ENCODE measurements around the gene SLC22A17. TPM values are rescaled to one million over a fixed set of nuclear protein-coding genes. Genes with fewer than 3 reads are reported as not detected.

SLC22A17 gene
- total RNA-seq, 1 donor from 2014 or later: 5.0 TPM

GRCh38 chr14:23365732-23366425, 13.2 kb upstream of the SLC22A17 start:
- Mint-ChIP-seq H3K36me3 (ENCODE audit: low read depth) (no peaks in the 10 kb centered on the region), H3K4me3 (no peak overlapping the region), H3K9me3 (no peaks in the 10 kb centered on the region), H3K4me1 (ENCODE audit: low read depth) (no peaks in the 10 kb centered on the region), H3K27me3 (ENCODE audit: insufficient read depth) (peaks cover 31% of the 10 kb centered on the region), H3K27ac (no peak overlapping the region)
- no peak for DNase-seq (ENCODE audit: low spot score)
- intact Hi-C loops (cut with micrococcal nuclease): no loop called here

GRCh38 chr14:23365036-23365731, 12.5 kb upstream of the SLC22A17 start, which contains the start of gene EFS:
Gene EFS, minus strand, starts transcription at chr14:23365172. Its CDS starts 147 bp downstream, at chr14:23365025.
- no peaks in the 10 kb centered on the region for H3K4me1 Mint-ChIP-seq (ENCODE audit: low read depth)
- H3K36me3 Mint-ChIP-seq (ENCODE audit: low read depth): no peaks in the 10 kb centered on the region
- no peak within 1 kb of the TSS for H3K4me3 Mint-ChIP-seq
- peaks cover 31% of the 10 kb centered on the region for H3K27me3 Mint-ChIP-seq (ENCODE audit: insufficient read depth)
- no peaks in the 10 kb centered on the region for H3K9me3 Mint-ChIP-seq
- H3K27ac Mint-ChIP-seq: no peak within 1 kb of the TSS
- intact Hi-C loops (cut with micrococcal nuclease): no loop called here
- DNase-seq (ENCODE audit: low spot score): no peak

- no peak overlapping the region for H3K27ac Mint-ChIP-seq
- intact Hi-C loops (cut with micrococcal nuclease): no loop called here
- no peak overlapping the region for H3K4me3 Mint-ChIP-seq
- no peaks in the 10 kb centered on the region for H3K9me3 Mint-ChIP-seq
- no peak for DNase-seq (ENCODE audit: low spot score)
- H3K4me1 Mint-ChIP-seq (ENCODE audit: low read depth): no peaks in the 10 kb centered on the region
- peaks cover 31% of the 10 kb centered on the region for H3K27me3 Mint-ChIP-seq (ENCODE audit: insufficient read depth)
- no peaks in the 10 kb centered on the region for H3K36me3 Mint-ChIP-seq (ENCODE audit: low read depth)
These were observed 11.7 kb upstream of the SLC22A17 start for GRCh38 chr14:23364164-23365035.

GRCh38 chr14:23362200-23362599, 9.5 kb upstream of the SLC22A17 start:
- no peaks in the 10 kb centered on the region for H3K4me1 Mint-ChIP-seq (ENCODE audit: low read depth)
- peaks cover 23% of the 10 kb centered on the region for H3K27me3 Mint-ChIP-seq (ENCODE audit: insufficient read depth)
- H3K9me3 Mint-ChIP-seq: no peaks in the 10 kb centered on the region
- H3K36me3 Mint-ChIP-seq (ENCODE audit: low read depth): no peaks in the 10 kb centered on the region
- no peak for DNase-seq (ENCODE audit: low spot score)
- H3K27ac Mint-ChIP-seq: no peak overlapping the region
- intact Hi-C loops (cut with micrococcal nuclease): no loop called here
- H3K4me3 Mint-ChIP-seq: no peak overlapping the region

- Mint-ChIP-seq H3K4me3 (no peak overlapping the region), H3K9me3 (no peaks in the 10 kb centered on the region), H3K4me1 (ENCODE audit: low read depth) (no peaks in the 10 kb centered on the region), H3K27ac (no peak overlapping the region), H3K27me3 (ENCODE audit: insufficient read depth) (peaks cover 19% of the 10 kb centered on the region), H3K36me3 (ENCODE audit: low read depth) (no peaks in the 10 kb centered on the region)
- intact Hi-C loops (cut with micrococcal nuclease): no loop called here
- no peak for DNase-seq (ENCODE audit: low spot score)
These were observed 9.1 kb upstream of the SLC22A17 start for GRCh38 chr14:23361763-23362162.

- no peaks in the 10 kb centered on the region for H3K9me3 Mint-ChIP-seq
- H3K4me1 Mint-ChIP-seq (ENCODE audit: low read depth): no peaks in the 10 kb centered on the region
- DNase-seq (ENCODE audit: low spot score): no peak
- H3K27me3 Mint-ChIP-seq (ENCODE audit: insufficient read depth): peaks cover 15% of the 10 kb centered on the region
- H3K4me3 Mint-ChIP-seq: no peak overlapping the region
- H3K36me3 Mint-ChIP-seq (ENCODE audit: low read depth): no peaks in the 10 kb centered on the region
- intact Hi-C loops (cut with micrococcal nuclease): no loop called here
- H3K27ac Mint-ChIP-seq: no peak overlapping the region
These were observed 8.6 kb upstream of the SLC22A17 start for GRCh38 chr14:23361320-23361719.

- DNase-seq (ENCODE audit: low spot score): no peak
- Mint-ChIP-seq H3K27me3 (ENCODE audit: insufficient read depth) (peaks cover 15% of the 10 kb centered on the region), H3K4me1 (ENCODE audit: low read depth) (no peaks in the 10 kb centered on the region), H3K36me3 (ENCODE audit: low read depth) (no peaks in the 10 kb centered on the region), H3K27ac (no peak overlapping the region), H3K4me3 (no peak overlapping the region), H3K9me3 (no peaks in the 10 kb centered on the region)
- intact Hi-C loops (cut with micrococcal nuclease): no loop called here
These were observed 7.8 kb upstream of the SLC22A17 start for GRCh38 chr14:23360496-23360895.

- intact Hi-C loops (cut with micrococcal nuclease): no loop called here
- no peaks in the 10 kb centered on the region for H3K4me1 Mint-ChIP-seq (ENCODE audit: low read depth)
- no peak overlapping the region for H3K4me3 Mint-ChIP-seq
- H3K27me3 Mint-ChIP-seq (ENCODE audit: insufficient read depth): peaks cover 14% of the 10 kb centered on the region
- DNase-seq (ENCODE audit: low spot score): no peak
- no peaks in the 10 kb centered on the region for H3K9me3 Mint-ChIP-seq
- no peak overlapping the region for H3K27ac Mint-ChIP-seq
- H3K36me3 Mint-ChIP-seq (ENCODE audit: low read depth): no peaks in the 10 kb centered on the region
These were observed 7.2 kb upstream of the SLC22A17 start for GRCh38 chr14:23359722-23360447.

GRCh38 chr14:23359167-23359626, 6.5 kb upstream of the SLC22A17 start:
- Mint-ChIP-seq H3K27me3 (ENCODE audit: insufficient read depth) (peaks cover 9% of the 10 kb centered on the region), H3K27ac (no peak overlapping the region), H3K4me1 (ENCODE audit: low read depth) (no peaks in the 10 kb centered on the region), H3K4me3 (no peak overlapping the region), H3K36me3 (ENCODE audit: low read depth) (no peaks in the 10 kb centered on the region), H3K9me3 (no peaks in the 10 kb centered on the region)
- intact Hi-C loops (cut with micrococcal nuclease): no loop called here
- no peak for DNase-seq (ENCODE audit: low spot score)

- peaks cover 11% of the 10 kb centered on the region for H3K27me3 Mint-ChIP-seq (ENCODE audit: insufficient read depth)
- DNase-seq (ENCODE audit: low spot score): no peak
- H3K36me3 Mint-ChIP-seq (ENCODE audit: low read depth): no peaks in the 10 kb centered on the region
- H3K9me3 Mint-ChIP-seq: no peaks in the 10 kb centered on the region
- no peak overlapping the region for H3K4me3 Mint-ChIP-seq
- H3K27ac Mint-ChIP-seq: no peak overlapping the region
- intact Hi-C loops (cut with micrococcal nuclease): no loop called here
- H3K4me1 Mint-ChIP-seq (ENCODE audit: low read depth): no peaks in the 10 kb centered on the region
These were observed 6.0 kb upstream of the SLC22A17 start for GRCh38 chr14:23358553-23359166.

GRCh38 chr14:23358042-23358441, 5.4 kb upstream of the SLC22A17 start:
- H3K4me3 Mint-ChIP-seq: no peak overlapping the region
- H3K9me3 Mint-ChIP-seq: no peaks in the 10 kb centered on the region
- no peak for DNase-seq (ENCODE audit: low spot score)
- H3K36me3 Mint-ChIP-seq (ENCODE audit: low read depth): no peaks in the 10 kb centered on the region
- peaks cover 1% of the 10 kb centered on the region for H3K4me1 Mint-ChIP-seq (ENCODE audit: low read depth)
- H3K27me3 Mint-ChIP-seq (ENCODE audit: insufficient read depth): peaks cover 13% of the 10 kb centered on the region
- H3K27ac Mint-ChIP-seq: no peak overlapping the region
- intact Hi-C loops (cut with micrococcal nuclease): no loop called here

GRCh38 chr14:23357261-23357660, 4.6 kb upstream of the SLC22A17 start:
- Mint-ChIP-seq H3K27ac (no peak overlapping the region), H3K27me3 (ENCODE audit: insufficient read depth) (peaks cover 17% of the 10 kb centered on the region), H3K4me1 (ENCODE audit: low read depth) (peaks cover 5% of the 10 kb centered on the region), H3K36me3 (ENCODE audit: low read depth) (no peaks in the 10 kb centered on the region), H3K4me3 (no peak overlapping the region), H3K9me3 (no peaks in the 10 kb centered on the region)
- no peak for DNase-seq (ENCODE audit: low spot score)
- intact Hi-C loops (cut with micrococcal nuclease): no loop called here
